GM12891 (cell line): Measurements from ENCODE around the gene MISP.
"Not testable (repeated sequence)": the region's sequence is repeated elsewhere in the genome, so short reads cannot be mapped to it uniquely, and the experiment has no call there.

Experiments used
- POLR2A ChIP-seq: IDR thresholded peaks from 2 replicates; pipeline ENCODE4 v1.6.1; 2011; ENCODE audit warnings: low read depth, low read length, control low read depth
- POLR2AphosphoS5 ChIP-seq: IDR thresholded peaks from 2 replicates; pipeline ENCODE4 v1.6.1; 2011; ENCODE audit warnings: low read depth, low read length, control low read depth
- TAF1 ChIP-seq: IDR thresholded peaks from 2 replicates; pipeline ENCODE4 v1.6.1; 2011; ENCODE audit warnings: low read depth, low read length, control low read depth

- TF ChIP-seq POLR2A, POLR2AphosphoS5, TAF1: not testable (repeated sequence)
Observed at GRCh38 chr19:729564-729963, 21.3 kb upstream of the MISP start.
